Cardiac fibroblast (primary cell): ENCODE results near the gene ENOX1.
A peak's percentile ranks its signal among the peaks of the same experiment; 100 is the strongest.

ENCODE experiments used
- DNase-seq, 2 donors: peaks; one replicate each; pipeline versions ENCODE4 v3.0.0 to v3.0.0-alpha.2; 2010; ENCODE audit warnings: low read depth in 2 of 2
- H3K4me3 ChIP-seq, 2 donors: replicated peaks in 1 of 2; 1 replicate in 1 of 2; 2 replicates in 1 of 2; pipeline ENCODE4 v1.5.1; 2011; ENCODE audit warnings: low read depth in 2 of 2, low read length in 2 of 2, mild to moderate bottlenecking in 2 of 2, moderate library complexity in 1 of 2
- CTCF ChIP-seq: IDR thresholded peaks from one replicate; pipeline ENCODE4 v1.5.1; 2011; ENCODE audit warnings: low read depth, mild to moderate bottlenecking, low read length, inconsistent platforms

Gene ENOX1

GRCh38 chr13:43326100-43326499, 460.7 kb downstream of the ENOX1 start:
- DNase-seq: no peak
- H3K4me3 ChIP-seq: no peak overlapping the region
- TF ChIP-seq CTCF: no peak

GRCh38 chr13:43325636-43326035, 461.1 kb downstream of the ENOX1 start:
- no peak overlapping the region for H3K4me3 ChIP-seq
- TF ChIP-seq CTCF: no peak
- no peak for DNase-seq

- DNase-seq: no peak
- H3K4me3 ChIP-seq: no peak overlapping the region
- TF ChIP-seq CTCF: no peak
Observed at GRCh38 chr13:43324129-43324528, 462.6 kb downstream of the ENOX1 start.

GRCh38 chr13:43319617-43320444, 466.9 kb downstream of the ENOX1 start:
- H3K4me3 ChIP-seq: no peak overlapping the region
- DNase-seq: no peak
- no peak for TF ChIP-seq CTCF

GRCh38 chr13:43316946-43317353, 469.8 kb downstream of the ENOX1 start:
- DNase-seq: peak; percentile 72 to 78
- peak overlapping the region; percentile 0 to 15 for H3K4me3 ChIP-seq
- TF ChIP-seq CTCF: no peak

GRCh38 chr13:43316281-43316680, 470.5 kb downstream of the ENOX1 start:
- H3K4me3 ChIP-seq: no peak overlapping the region
- TF ChIP-seq CTCF: no peak
- DNase-seq: no peak
